ENCODE measurements around the gene SLC26A2. TPM values are rescaled to one million over a fixed set of nuclear protein-coding genes. Genes with fewer than 3 reads are reported as not detected.

The SLC26A2 gene
- total RNA-seq, 4 donors from 2014 or later: 7.9 to 14.5 (median 8.6) TPM

DNA sequence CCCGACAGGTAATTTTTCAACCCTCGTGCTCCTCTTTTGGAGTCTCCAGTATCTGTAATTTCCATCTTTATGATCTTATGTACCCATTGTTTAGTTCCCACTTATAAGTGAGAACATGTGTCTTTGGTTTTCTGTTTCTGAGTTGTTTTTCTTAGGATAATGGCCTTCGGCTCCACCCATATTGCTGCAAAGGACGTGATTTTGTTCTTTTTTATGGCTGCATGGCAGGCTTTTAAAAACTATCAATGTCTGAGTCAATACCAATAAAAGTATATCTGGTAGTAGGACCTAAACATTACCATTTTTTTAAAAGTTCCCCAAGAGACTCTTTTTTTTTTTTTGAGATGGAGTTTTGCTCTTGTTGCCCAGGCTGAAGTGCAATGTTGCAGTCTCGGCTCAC, 3.9 kb upstream of the SLC26A2 start:
- Histone ChIP-seq H3K36me3 (no peaks in the 10 kb centered on the region), H3K27me3 (no peaks in the 10 kb centered on the region), H3K9me3 (no peaks in the 10 kb centered on the region), H3K4me1 (peaks cover 0 to 20% (median 4%) of the 10 kb centered on the region in 3 donors), H3K27ac (no peak overlapping the region), H3K4me3 (no peak overlapping the region)
- TF ChIP-seq, protein P1, sequence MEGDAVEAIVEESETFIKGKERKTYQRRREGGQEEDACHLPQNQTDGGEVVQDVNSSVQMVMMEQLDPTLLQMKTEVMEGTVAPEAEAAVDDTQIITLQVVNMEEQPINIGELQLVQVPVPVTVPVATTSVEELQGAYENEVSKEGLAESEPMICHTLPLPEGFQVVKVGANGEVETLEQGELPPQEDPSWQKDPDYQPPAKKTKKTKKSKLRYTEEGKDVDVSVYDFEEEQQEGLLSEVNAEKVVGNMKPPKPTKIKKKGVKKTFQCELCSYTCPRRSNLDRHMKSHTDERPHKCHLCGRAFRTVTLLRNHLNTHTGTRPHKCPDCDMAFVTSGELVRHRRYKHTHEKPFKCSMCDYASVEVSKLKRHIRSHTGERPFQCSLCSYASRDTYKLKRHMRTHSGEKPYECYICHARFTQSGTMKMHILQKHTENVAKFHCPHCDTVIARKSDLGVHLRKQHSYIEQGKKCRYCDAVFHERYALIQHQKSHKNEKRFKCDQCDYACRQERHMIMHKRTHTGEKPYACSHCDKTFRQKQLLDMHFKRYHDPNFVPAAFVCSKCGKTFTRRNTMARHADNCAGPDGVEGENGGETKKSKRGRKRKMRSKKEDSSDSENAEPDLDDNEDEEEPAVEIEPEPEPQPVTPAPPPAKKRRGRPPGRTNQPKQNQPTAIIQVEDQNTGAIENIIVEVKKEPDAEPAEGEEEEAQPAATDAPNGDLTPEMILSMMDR (IDR thresholded peaks at IDR 0.05): no peak
- no peak for TF ChIP-seq EP300 (IDR thresholded peaks at IDR 0.05)
- ATAC-seq: no peak
- 82 to 83% methylated on average over 5 of the region's 5 CpGs for WGBS, 2 donors (ENCODE audit: low coverage in 1 of 2)

DNA sequence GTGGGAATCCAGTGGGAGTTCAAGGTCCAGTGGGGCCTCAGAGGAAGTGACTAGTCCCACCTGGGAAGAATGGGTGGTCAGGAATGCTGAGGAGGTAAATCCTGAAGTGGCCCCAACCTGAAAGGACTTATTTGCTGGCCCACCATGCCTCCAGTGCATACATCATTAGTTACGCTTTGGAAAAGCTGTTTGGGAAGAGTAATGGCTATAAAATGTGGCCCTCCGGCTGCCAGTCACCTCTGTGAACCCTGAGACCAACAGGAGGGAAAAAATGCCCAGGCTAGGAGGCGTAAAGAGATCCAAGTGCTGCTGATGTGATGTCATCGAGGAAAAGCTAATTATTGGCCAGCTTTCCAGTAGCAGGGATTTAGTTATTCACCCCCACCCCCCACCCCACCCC, 2.7 kb upstream of the SLC26A2 start:
- WGBS, 2 donors (ENCODE audit: low coverage in 1 of 2): 60 to 77% methylated on average over 2 to 4 of the region's 4 CpGs
- H3K36me3 ChIP-seq: no peaks in the 10 kb centered on the region
- no peak for ATAC-seq
- H3K4me1 ChIP-seq: peaks cover 0 to 24% (median 4%) of the 10 kb centered on the region in 3 donors
- no peaks in the 10 kb centered on the region for H3K27me3 ChIP-seq
- H3K9me3 ChIP-seq: no peaks in the 10 kb centered on the region
- no peak for TF ChIP-seq POLR2A (IDR thresholded peaks at IDR 0.05)
- TF ChIP-seq POLR2AphosphoS5 (IDR thresholded peaks at IDR 0.05): no peak
- TF ChIP-seq, protein P1 (IDR thresholded peaks at IDR 0.05): no peak
- no peak for TF ChIP-seq EP300 (IDR thresholded peaks at IDR 0.05)
- no peak overlapping the region for H3K27ac ChIP-seq
- H3K4me3 ChIP-seq: no peak overlapping the region

DNA sequence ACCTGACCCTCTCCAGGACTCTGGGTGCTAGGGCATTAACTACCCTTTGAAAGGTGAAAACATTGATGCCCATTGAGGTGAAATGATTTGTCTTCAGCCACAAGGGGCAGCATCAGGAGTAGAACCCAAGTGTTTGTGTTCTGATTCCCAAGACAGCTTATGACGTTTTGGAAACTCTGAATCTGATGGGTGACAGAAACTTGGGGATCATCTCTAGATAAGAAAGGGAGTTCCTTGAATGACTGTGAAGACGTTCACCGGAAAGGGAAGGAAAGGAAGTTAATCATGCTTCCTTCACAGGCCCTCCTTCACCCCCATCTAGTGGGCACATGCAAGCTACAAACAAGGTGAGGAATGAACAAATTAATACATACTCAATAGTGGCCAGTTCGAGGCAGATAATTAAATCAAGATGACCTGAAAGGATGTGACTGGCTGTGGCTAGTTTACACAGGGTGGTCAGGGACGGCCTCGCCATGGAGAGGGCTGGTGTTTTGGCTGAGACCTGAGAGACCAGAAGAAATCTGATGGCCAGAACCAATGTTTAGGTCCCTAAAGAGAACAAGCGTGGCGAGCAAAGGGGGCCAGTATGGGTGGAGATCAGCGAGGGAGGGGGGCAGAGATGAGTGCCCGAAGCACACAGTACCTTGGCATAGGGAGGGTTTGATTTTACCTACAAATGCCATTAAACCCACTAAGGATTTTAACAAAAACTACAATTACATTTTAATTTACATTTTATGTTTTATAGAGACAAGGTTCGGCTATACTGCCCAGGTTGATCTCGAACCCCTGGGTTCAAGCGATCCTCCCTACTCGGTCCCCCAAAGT, 937 bp upstream of the SLC26A2 start:
- TF ChIP-seq, protein P1 (IDR thresholded peaks at IDR 0.05): peak; percentile 11 to 51 (median 30)
- no peak for TF ChIP-seq EP300 (IDR thresholded peaks at IDR 0.05)
- Histone ChIP-seq H3K4me3 (peak overlapping the region; percentile 53 to 84), H3K27ac (peak overlapping the region; percentile 89 to 93 (median 90)), H3K9me3 (no peaks in the 10 kb centered on the region), H3K36me3 (no peaks in the 10 kb centered on the region), H3K4me1 (peaks cover 0 to 24% (median 4%) of the 10 kb centered on the region in 3 donors), H3K27me3 (no peaks in the 10 kb centered on the region)
- WGBS, 2 donors (ENCODE audit: low coverage in 1 of 2): 35 to 38% methylated on average over 5 to 14 of the region's 14 CpGs
- no peak for ATAC-seq

DNA sequence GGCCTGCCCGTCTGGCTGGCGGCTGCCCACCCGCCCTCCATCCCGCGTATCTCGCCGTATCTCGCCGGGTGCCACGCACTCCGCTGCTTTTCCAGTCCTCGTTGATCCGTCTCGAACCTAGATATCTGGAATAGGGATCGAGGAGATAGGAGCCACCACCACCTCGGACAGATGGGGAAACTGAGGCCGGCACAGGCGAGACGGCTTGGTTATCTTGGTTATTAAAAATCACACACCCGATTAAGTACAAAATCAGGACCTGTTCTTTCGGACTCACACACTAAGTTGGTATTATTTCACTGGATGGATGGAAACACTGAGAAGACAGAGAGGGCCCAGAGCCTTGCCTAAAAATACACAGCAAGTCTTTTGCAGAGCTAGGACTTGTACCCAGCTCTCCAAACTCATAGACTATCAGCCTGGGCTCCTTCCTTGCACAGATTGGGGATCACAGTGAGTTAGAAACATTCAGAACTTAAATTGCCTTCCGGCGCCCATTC, 678 bp downstream of the SLC26A2 start:
- WGBS, 2 donors (ENCODE audit: low coverage in 1 of 2): 32 to 78% methylated on average over 3 to 10 of the region's 23 CpGs
- H3K9me3 ChIP-seq: no peaks in the 10 kb centered on the region
- H3K4me3 ChIP-seq: peak overlapping the region; percentile 53 to 84
- no peaks in the 10 kb centered on the region for H3K27me3 ChIP-seq
- H3K36me3 ChIP-seq: no peaks in the 10 kb centered on the region
- H3K27ac ChIP-seq: peak overlapping the region; percentile 8 to 93 (median 90)
- no peak for TF ChIP-seq POLR2AphosphoS5 (IDR thresholded peaks at IDR 0.05)
- TF ChIP-seq, protein P1 (IDR thresholded peaks at IDR 0.05): peak in 1 of 4 experiments; percentile 1
- no peak for TF ChIP-seq POLR2A (IDR thresholded peaks at IDR 0.05)
- TF ChIP-seq EP300 (IDR thresholded peaks at IDR 0.05): no peak
- H3K4me1 ChIP-seq: peaks cover 0 to 24% (median 4%) of the 10 kb centered on the region in 3 donors
- ATAC-seq: no peak

DNA sequence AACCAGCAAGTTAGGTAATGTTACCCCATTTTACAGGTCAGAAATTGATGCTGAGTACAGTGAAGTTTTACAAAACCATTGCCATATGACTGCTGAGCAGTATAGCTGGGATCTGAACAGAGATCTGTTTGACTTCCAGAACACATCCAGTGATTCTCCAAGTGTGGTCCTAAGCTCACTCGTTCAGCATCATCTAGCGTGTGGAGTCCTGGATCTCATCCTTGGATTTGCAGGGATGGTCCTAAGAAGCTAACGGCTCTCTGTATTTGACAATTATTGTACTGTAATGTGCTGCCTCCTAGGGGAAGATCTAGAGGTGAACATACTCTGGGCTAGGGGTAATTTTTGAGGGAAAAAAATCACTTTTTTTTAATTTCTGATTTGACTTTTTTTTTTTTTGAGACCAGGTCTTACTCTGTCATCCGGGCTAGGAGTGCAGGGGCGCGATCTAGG, 1.4 kb downstream of the SLC26A2 start:
- 31 to 61% methylated on average over 3 to 5 of the region's 6 CpGs for WGBS, 2 donors (ENCODE audit: low coverage in 1 of 2)
- H3K36me3 ChIP-seq: no peaks in the 10 kb centered on the region
- peak overlapping the region in 1 of 4 donors; percentile 91 for H3K27ac ChIP-seq
- no peaks in the 10 kb centered on the region for H3K27me3 ChIP-seq
- TF ChIP-seq POLR2AphosphoS5 (IDR thresholded peaks at IDR 0.05) (no peak), EP300 (IDR thresholded peaks at IDR 0.05) (no peak), POLR2A (IDR thresholded peaks at IDR 0.05) (no peak)
- TF ChIP-seq, protein P1 (IDR thresholded peaks at IDR 0.05): peak in 3 of 4 experiments; percentile 10 to 35 (median 20)
- H3K4me1 ChIP-seq: peaks cover 0 to 24% (median 4%) of the 10 kb centered on the region in 3 donors
- H3K9me3 ChIP-seq: no peaks in the 10 kb centered on the region
- H3K4me3 ChIP-seq: no peak overlapping the region
- ATAC-seq: no peak
